HG03159 (cell line): Measurements from ENCODE around the gene CRACR2A.

Source experiments
- ATAC-seq: cut with Tn5 transposase; IDR thresholded peaks from one replicate; pipeline ENCODE4 v1.9.1; 2021; ENCODE audit warnings: mild to moderate bottlenecking, moderate library complexity; ENCODE audit not compliant: unreplicated experiment

Gene CRACR2A

GRCh38 chr12:3655328-3655900, 97.5 kb downstream of the CRACR2A start:
- ATAC-seq, result no peak

- no peak for ATAC-seq
Observed at GRCh38 chr12:3651585-3652424, 101.1 kb downstream of the CRACR2A start.

GRCh38 chr12:3647504-3647903, 105.4 kb downstream of the CRACR2A start:
- no peak for ATAC-seq

GRCh38 chr12:3646561-3647241, 106.2 kb downstream of the CRACR2A start:
- no peak for ATAC-seq

GRCh38 chr12:3645091-3645490, 107.8 kb downstream of the CRACR2A start:
- ATAC-seq, result no peak

GRCh38 chr12:3644104-3644503, 108.8 kb downstream of the CRACR2A start:
- no peak for ATAC-seq

- no peak for ATAC-seq
Observed at GRCh38 chr12:3641428-3642018, 111.4 kb downstream of the CRACR2A start.

GRCh38 chr12:3636328-3636727, 116.6 kb downstream of the CRACR2A start:
- ATAC-seq, result no peak

GRCh38 chr12:3634348-3634747, 118.6 kb downstream of the CRACR2A start:
- ATAC-seq, result no peak

- no peak for ATAC-seq
Observed at GRCh38 chr12:3633396-3633795, 119.5 kb downstream of the CRACR2A start.

- no peak for ATAC-seq
Observed at GRCh38 chr12:3632754-3633153, 120.2 kb downstream of the CRACR2A start.

- no peak for ATAC-seq
Observed at GRCh38 chr12:3632256-3632655, 120.7 kb downstream of the CRACR2A start.

GRCh38 chr12:3631759-3632158, 121.2 kb downstream of the CRACR2A start:
- no peak for ATAC-seq

GRCh38 chr12:3631272-3631637, 121.7 kb downstream of the CRACR2A start:
- no peak for ATAC-seq

- no peak for ATAC-seq
Observed at GRCh38 chr12:3630621-3631271, 122.2 kb downstream of the CRACR2A start.

- ATAC-seq, result no peak
Observed at GRCh38 chr12:3630111-3630510, 122.8 kb downstream of the CRACR2A start.

GRCh38 chr12:3629057-3629830, 123.7 kb downstream of the CRACR2A start:
- no peak for ATAC-seq

- no peak for ATAC-seq
Observed at GRCh38 chr12:3628629-3629028, 124.3 kb downstream of the CRACR2A start.

- ATAC-seq, result no peak
Observed at GRCh38 chr12:3627336-3627735, 125.6 kb downstream of the CRACR2A start.

GRCh38 chr12:3624273-3624672, 128.6 kb downstream of the CRACR2A start:
- no peak for ATAC-seq
